ENCODE data around the gene CMTM1.
"Not testable (repeated sequence)": the region's sequence is repeated elsewhere in the genome, so short reads cannot be mapped to it uniquely, and the experiment has no call there.

Gene CMTM1

GRCh38 chr16:66596559-66596958 is 30.3 kb downstream of the CMTM1 start:
- not testable (repeated sequence) for DNase-seq

GRCh38 chr16:66596986-66597848 is 31.0 kb downstream of the CMTM1 start:
- DNase-seq = no peak

- DNase-seq = no peak
Observed at GRCh38 chr16:66598111-66598510, 31.9 kb downstream of the CMTM1 start.

DNA sequence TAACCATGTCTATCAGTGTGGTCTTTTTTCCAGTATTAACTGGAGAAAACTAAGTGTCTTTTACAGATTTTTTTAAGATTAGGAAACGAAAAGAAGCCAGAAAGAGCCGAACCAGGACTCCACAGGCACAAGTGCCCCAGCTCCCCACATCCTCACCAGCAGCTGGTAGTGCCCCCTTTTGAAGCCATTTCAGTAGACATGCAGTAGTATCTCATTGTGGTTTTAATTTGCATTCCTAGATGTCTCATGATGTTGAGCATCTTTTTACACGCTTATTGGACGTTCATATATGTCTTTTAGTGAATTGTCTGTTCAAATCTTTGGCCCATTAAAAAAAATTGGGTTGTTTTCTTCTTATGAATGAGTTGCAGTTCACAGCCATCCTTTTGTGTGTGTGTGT is 33.5 kb downstream of the CMTM1 start:
- DNase-seq = no peak

DNA sequence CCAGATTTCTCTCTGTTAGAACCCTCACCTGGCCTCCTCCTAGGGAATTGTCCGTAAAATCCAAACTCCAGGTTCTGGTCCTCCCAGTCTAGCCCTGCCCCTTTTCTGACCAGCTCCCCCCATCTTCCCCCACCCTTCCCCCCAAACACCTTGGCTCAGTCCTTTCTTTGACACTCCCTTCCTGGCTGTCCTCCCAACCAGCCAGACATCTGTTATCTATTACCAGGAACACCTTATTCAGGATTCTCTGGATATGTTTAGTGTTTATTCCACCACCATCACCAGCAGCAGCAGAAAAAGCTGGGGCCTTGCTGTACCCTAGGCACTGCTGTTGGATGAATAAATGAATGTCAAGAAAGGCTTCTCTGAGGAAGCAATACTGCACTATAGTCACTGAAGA is 34.2 kb downstream of the CMTM1 start:
- DNase-seq = no peak

DNA sequence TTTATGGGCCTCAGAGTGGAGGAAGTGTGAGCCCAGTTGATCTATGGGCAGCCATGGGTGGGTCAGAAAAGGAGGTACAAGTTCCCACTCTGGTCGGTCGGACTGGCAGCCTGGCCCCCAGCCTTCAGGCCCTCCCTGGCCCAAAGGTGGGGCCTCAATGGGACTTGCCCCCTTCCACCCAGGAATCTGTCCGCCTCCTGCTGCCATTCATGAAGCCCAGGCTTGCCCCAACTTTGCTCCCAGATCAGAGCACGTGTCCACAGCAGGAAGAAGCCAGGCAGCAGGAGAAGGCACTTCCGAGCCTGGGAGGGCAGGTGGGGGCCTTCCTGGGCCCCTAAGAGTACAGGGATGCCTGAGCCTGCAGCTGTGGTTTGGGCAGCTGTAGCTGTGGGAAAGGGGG is 35.2 kb downstream of the CMTM1 start:
- no peak for DNase-seq

GRCh38 chr16:66603537-66604375 is 37.5 kb downstream of the CMTM1 start:
- peak; percentile 52 to 68 for DNase-seq

DNA sequence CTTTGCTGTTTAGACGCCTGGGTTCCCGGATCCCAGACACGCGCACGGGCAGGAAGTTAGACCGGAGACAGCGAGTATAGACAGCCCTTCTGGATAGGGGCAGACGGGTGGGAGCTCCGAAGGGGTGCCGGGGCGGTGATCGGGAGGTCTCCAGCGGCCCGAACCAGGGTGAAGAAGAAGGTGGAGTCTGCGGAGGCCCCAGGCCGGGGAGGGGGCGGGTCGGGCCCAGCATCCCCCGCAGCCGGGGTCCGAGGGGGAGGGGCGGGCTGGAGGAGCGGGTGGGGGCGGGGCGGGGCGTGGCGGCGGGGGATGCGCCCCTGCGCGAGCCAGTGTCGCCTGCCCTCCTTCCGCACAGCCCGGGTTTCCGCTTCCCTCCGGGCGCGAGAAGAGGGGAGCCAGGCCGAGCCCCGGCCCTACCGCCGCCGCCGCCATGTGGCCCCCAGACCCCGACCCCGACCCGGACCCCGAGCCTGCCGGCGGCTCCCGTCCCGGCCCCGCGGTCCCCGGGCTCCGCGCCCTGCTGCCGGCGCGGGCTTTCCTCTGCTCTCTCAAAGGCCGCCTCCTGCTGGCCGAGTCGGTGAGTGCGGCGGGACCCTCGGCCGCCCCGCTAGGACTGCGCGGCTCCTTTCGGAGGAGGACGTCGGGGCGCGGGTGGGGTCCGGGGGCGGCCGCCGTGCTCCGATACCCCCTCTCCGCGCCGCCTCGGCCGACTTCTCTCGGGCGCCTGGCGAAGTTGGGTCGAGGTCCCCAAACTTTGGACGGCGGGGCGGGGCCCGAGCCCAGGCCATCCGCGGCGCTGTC is 38.3 kb downstream of the CMTM1 start, which contains the start of gene CMTM3:
Gene CMTM3 (plus strand): TSS at position 329 of the 801 bp plus-strand sequence. CDS start 102 bp downstream, at position 431.
- peak; percentile 71 for DNase-seq

- peak; percentile 36 to 48 for DNase-seq
Observed at GRCh38 chr16:66605177-66605978, 39.1 kb downstream of the CMTM1 start.

DNA sequence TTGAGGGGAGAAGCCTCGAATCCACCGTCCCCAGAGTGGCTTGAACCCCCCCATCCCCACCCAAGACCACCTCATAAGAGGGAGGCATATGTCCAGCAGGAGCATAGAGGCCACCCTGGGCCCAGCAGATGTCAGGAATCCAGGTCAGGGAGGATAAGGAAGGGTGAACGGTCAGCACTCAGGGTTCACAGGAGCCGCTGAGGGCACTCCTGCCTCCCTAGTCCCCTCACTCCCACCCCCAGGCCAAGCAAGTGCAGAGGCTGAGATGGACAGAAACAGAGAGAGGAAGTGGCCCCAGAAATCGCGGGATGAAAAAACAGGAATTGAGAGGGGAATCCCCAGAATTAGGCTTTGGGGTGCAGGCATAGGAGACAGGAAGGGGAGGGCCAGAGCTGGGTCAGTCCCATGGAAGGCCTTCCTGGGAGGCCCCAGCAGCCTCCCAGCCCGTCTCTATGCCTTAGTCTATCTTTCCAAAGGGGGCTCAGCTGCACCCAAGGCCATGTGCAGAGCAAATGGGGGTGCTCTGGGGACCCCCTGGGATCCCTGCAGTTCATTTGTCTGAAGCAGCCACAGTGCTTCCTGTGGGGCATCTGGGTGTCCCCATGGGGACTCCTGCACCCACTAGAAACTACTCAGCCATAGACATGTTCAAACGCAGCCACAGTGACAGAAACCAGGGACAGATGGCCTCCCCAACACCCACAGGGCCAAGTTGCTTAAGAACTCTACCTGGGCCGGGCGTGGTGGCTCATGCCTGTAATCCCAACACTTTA is 39.9 kb downstream of the CMTM1 start:
- no peak for DNase-seq

GRCh38 chr16:66608241-66609138 is 42.3 kb downstream of the CMTM1 start:
- DNase-seq = peak; percentile 81 to 88

- no peak for DNase-seq
Observed at GRCh38 chr16:66609139-66609510, 42.9 kb downstream of the CMTM1 start.

DNA sequence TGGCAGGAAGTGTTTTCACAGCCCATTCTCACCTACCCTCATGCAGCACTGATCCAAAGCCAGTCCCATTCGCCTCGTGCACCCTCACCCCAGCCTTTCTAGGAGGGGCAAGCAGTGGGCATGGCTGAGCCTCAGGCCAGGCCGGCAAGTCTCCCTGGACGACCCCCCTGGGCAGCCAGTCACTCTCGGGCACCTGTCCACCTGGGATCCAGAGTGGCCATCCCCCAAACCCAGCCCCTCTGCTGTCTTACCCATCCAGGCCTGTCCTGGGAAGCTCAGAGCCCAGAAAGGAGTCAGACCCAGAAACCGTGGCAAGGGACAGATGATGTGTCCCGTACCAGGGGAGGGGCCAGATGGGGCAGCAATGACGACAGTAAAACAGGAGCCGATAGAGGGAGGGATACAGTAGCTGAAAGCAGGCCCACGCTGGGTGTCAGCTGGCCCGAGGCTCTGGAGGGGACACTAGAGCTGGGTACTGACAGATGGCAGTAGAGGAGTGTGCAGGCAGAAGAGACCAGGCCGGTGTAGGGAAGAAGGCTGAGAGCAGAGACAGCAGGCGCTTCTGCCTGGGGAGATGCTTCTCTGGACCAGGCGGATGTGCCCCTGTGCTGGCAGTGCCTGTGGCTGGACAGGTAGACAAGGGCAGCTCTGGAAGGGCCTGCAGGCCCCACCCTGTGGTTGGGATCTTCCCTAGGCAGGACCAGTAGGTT is 44.0 kb downstream of the CMTM1 start:
- no peak for DNase-seq

- DNase-seq = not testable (repeated sequence)
Observed at GRCh38 chr16:66611911-66612310, 45.7 kb downstream of the CMTM1 start.

DNA sequence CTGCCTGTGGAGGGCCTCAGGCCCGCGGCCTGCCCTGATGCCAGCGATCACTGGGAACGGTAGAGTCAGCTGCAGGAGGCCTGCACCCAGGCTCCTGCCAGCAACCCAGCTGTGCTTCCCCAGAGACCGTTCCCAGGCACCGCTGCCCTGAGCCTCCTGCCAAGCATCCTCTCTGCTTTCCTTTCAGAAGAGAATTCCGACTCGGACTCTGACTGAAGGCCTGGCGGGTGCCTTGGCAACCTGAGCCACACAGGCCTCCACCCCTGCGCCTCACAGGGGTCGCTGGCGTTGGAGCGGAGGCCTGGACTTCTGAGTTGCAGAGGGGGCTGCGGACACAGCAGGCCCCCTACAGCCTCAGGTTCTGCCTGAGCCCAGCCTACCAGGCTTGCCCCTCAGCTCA is 46.2 kb downstream of the CMTM1 start:
- no peak for DNase-seq

- no peak for DNase-seq
Observed at GRCh38 chr16:66614161-66614802, 48.0 kb downstream of the CMTM1 start.

GRCh38 chr16:66616169-66616568 is 49.9 kb downstream of the CMTM1 start:
- no peak for DNase-seq

GRCh38 chr16:66616592-66616991 is 50.4 kb downstream of the CMTM1 start:
- no peak for DNase-seq

DNA sequence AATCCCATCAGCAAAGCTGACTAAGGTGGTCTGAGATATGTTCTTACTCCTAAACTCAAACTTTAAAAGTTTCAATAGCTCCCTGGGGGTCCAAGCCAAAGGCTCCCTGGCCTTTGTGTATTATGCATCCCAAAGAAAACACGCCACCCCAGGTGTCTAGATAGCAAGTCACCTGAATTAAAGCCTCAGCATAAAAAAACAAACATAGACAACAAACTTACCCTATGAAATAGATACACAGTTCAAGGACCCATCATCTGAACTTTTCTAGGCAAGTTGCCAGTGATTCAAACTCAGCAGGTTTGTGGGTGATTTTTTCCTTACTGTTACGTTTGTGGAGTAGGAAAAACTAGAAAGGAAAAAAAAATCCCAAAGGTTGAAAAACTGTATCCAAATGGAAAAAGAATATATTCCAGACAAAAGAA is 50.8 kb downstream of the CMTM1 start:
- no peak for DNase-seq

Data from activated CD4-positive, alpha-beta T cell treated with anti-CD3 and anti-CD28 coated beads for 4 hours (primary cell).